ENCODE results near the gene STK32B. TPM values are rescaled to one million over a fixed set of nuclear protein-coding genes. Genes with fewer than 3 reads are reported as not detected.

The STK32B gene
- polyA plus RNA-seq, 2 of the 4 experiments (the other 2 are of a cell fraction) = 7.6 to 12.1 TPM

GRCh38 chr4:5341526-5341925 is 290.2 kb downstream of the STK32B start:
- Histone ChIP-seq H3K9me3 (no peaks in the 10 kb centered on the region), H3K27ac (no peak overlapping the region), H3K4me1 (no peaks in the 10 kb centered on the region), H3K4me2 (no peak overlapping the region), H3K4me3 (no peak overlapping the region)
- TF ChIP-seq REST (IDR thresholded peaks at IDR 0.05) (no peak), MYC (IDR thresholded peaks at IDR 0.05; ENCODE audit: borderline replicate concordance, low read length) (no peak), JUN (IDR thresholded peaks at IDR 0.05) (no peak), CHD4 (IDR thresholded peaks at IDR 0.05; ENCODE audit: borderline replicate concordance) (no peak), NR3C1 (IDR thresholded peaks at IDR 0.05) (no peak), ATOH8 (CRISPR knock-in tag; IDR thresholded peaks at IDR 0.05; ENCODE audit: low read depth) (no peak), POLR2A (IDR thresholded peaks at IDR 0.05; ENCODE audit: low read length) (no peak), MAFK (IDR thresholded peaks at IDR 0.05; ENCODE audit: partially characterized antibody) (no peak), TP53 (CRISPR knock-in tag; IDR thresholded peaks at IDR 0.05) (no peak), HOXA7 (CRISPR knock-in tag; IDR thresholded peaks at IDR 0.05) (no peak), HOXB5 (CRISPR knock-in tag; IDR thresholded peaks at IDR 0.05) (no peak), HDAC2 (IDR thresholded peaks at IDR 0.05) (no peak), CBX2 (IDR thresholded peaks at IDR 0.05; ENCODE audit: borderline replicate concordance, low read depth) (no peak), BHLHE40 (IDR thresholded peaks at IDR 0.05; ENCODE audit: low read depth, low read length) (no peak)
- TF ChIP-seq, protein P1, sequence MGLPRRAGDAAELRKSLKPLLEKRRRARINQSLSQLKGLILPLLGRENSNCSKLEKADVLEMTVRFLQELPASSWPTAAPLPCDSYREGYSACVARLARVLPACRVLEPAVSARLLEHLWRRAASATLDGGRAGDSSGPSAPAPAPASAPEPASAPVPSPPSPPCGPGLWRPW (IDR thresholded peaks at IDR 0.05) = no peak
- WGBS (ENCODE audit: missing lambda C conversion rate) = 90% methylated on average over 6 of the region's 6 CpGs
- ChIA-PET POLR2A (no interaction called here), CTCF (no interaction called here)
- FAIRE-seq (no peak), DNase-seq (ENCODE audit: low read depth in 1 of 2, low spot score in 1 of 2) (no peak), ATAC-seq (no peak)

DNA sequence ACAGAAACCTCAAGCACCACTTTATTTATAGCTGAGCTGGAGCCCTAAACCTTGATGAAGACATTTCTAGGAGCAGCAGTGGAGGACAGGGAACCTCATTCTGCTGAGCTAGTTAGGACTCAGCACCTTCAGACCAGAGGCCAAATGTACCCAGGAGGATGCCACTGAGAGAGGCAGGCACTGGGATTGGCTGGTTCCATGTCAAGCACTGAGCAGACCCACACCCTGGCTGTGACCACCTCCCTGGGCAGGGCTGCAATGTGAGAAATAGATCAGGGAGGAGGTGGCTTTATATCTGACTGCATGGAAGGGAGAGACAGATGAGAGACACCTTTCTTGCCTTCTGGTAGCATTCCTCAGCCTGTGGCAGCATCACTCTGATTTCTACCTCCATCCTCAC is 304.6 kb downstream of the STK32B start:
- FAIRE-seq (no peak), DNase-seq (ENCODE audit: low read depth in 1 of 2, low spot score in 1 of 2) (no peak), ATAC-seq (no peak)
- no peaks in the 10 kb centered on the region for H3K4me1 ChIP-seq
- H3K4me2 ChIP-seq = no peak overlapping the region
- no peak overlapping the region for H3K4me3 ChIP-seq
- no peaks in the 10 kb centered on the region for H3K9me3 ChIP-seq
- TF ChIP-seq POLR2A (IDR thresholded peaks at IDR 0.05; ENCODE audit: low read length) = no peak
- no peak for TF ChIP-seq EHF (CRISPR knock-in tag; IDR thresholded peaks at IDR 0.05)
- TF ChIP-seq ESRRA (IDR thresholded peaks at IDR 0.05; ENCODE audit: borderline replicate concordance, low read length) = no peak
- TF ChIP-seq, protein P2, sequence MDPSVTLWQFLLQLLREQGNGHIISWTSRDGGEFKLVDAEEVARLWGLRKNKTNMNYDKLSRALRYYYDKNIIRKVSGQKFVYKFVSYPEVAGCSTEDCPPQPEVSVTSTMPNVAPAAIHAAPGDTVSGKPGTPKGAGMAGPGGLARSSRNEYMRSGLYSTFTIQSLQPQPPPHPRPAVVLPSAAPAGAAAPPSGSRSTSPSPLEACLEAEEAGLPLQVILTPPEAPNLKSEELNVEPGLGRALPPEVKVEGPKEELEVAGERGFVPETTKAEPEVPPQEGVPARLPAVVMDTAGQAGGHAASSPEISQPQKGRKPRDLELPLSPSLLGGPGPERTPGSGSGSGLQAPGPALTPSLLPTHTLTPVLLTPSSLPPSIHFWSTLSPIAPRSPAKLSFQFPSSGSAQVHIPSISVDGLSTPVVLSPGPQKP (IDR thresholded peaks at IDR 0.05; ENCODE audit: low read depth, low read length) = no peak
- TF ChIP-seq RAD21 (conservative IDR thresholded peaks at IDR 0.05 in 1 of 2, IDR thresholded peaks at IDR 0.05 in 1 of 2) = no peak
- TF ChIP-seq GATA3 (IDR thresholded peaks at IDR 0.05; ENCODE audit: borderline replicate concordance) = no peak
- no peak for TF ChIP-seq EP300 (IDR thresholded peaks at IDR 0.05)
- no peak for TF ChIP-seq NPAS2 (CRISPR knock-in tag; IDR thresholded peaks at IDR 0.05; ENCODE audit: borderline replicate concordance)
- TF ChIP-seq JUN (IDR thresholded peaks at IDR 0.05) = no peak
- TF ChIP-seq CBX8 (IDR thresholded peaks at IDR 0.05) = no peak
- TF ChIP-seq HOXB13 (CRISPR knock-in tag; IDR thresholded peaks at IDR 0.05; ENCODE audit: low read depth) = no peak
- TF ChIP-seq KDM1A (IDR thresholded peaks at IDR 0.05; ENCODE audit: low read depth) = no peak
- TF ChIP-seq JUNB (IDR thresholded peaks at IDR 0.05) = no peak
- TF ChIP-seq HMGXB4 (CRISPR knock-in tag; IDR thresholded peaks at IDR 0.05; ENCODE audit: borderline replicate concordance) = no peak
- TF ChIP-seq CBX2 (IDR thresholded peaks at IDR 0.05; ENCODE audit: borderline replicate concordance, low read depth) = no peak
- no peak for TF ChIP-seq NR3C1 (IDR thresholded peaks at IDR 0.05)
- TF ChIP-seq PBX3 (IDR thresholded peaks at IDR 0.05) = no peak
- no peak for TF ChIP-seq HOXB5 (CRISPR knock-in tag; IDR thresholded peaks at IDR 0.05)
- no peak for TF ChIP-seq HDAC2 (IDR thresholded peaks at IDR 0.05)
- TF ChIP-seq POLR2AphosphoS2 (conservative IDR thresholded peaks at IDR 0.05; ENCODE audit: low read length) = no peak
- POLR2A ChIA-PET = no interaction called here
- CTCF ChIA-PET = no interaction called here
- no peak overlapping the region for H3K27ac ChIP-seq

Data from A549 (cell line).